SKM-1 (cell line): ENCODE data around the gene LPO.

Source experiments
- DNase-seq: peaks from one replicate; lab custom pipeline; 2025; ENCODE audit not compliant: unreplicated experiment; lab: John Stamatoyannopoulos, UW

LPO gene

GRCh38 chr17:58277107-58277801, 38.9 kb downstream of the LPO start:
- DNase-seq: peak; percentile 25

- DNase-seq: no peak
Observed at GRCh38 chr17:58277802-58278595, 39.6 kb downstream of the LPO start.

- DNase-seq: no peak
Observed at GRCh38 chr17:58278661-58279015, 40.3 kb downstream of the LPO start.

GRCh38 chr17:58279016-58279711, 40.8 kb downstream of the LPO start:
- peak; percentile 48 for DNase-seq

- DNase-seq: peak; percentile 36
Observed at GRCh38 chr17:58279736-58280479, 41.5 kb downstream of the LPO start.

- peak; percentile 48 for DNase-seq
Observed at GRCh38 chr17:58280480-58281217, 42.3 kb downstream of the LPO start, which contains the start of gene MPO. TSS of gene MPO (minus strand) at chr17:58280935. CDS start at chr17:58280758, 177 bp downstream.

GRCh38 chr17:58281511-58282011, 43.2 kb downstream of the LPO start:
- peak; percentile 93 for DNase-seq

- DNase-seq: no peak
Observed at GRCh38 chr17:58282442-58282841, 44.1 kb downstream of the LPO start.

- DNase-seq: no peak
Observed at GRCh38 chr17:58283674-58284612, 45.6 kb downstream of the LPO start.

GRCh38 chr17:58284613-58285421, 46.4 kb downstream of the LPO start:
- peak; percentile 90 for DNase-seq

- no peak for DNase-seq
Observed at GRCh38 chr17:58285422-58285810, 47.0 kb downstream of the LPO start.

- DNase-seq: no peak
Observed at GRCh38 chr17:58289869-58290268, 51.5 kb downstream of the LPO start.

GRCh38 chr17:58291246-58291645, 52.9 kb downstream of the LPO start:
- no peak for DNase-seq

- no peak for DNase-seq
Observed at GRCh38 chr17:58294034-58294433, 55.6 kb downstream of the LPO start.

- no peak for DNase-seq
Observed at GRCh38 chr17:58300336-58300735, 62.0 kb downstream of the LPO start.

- DNase-seq: no peak
Observed at GRCh38 chr17:58301504-58302150, 63.2 kb downstream of the LPO start.

GRCh38 chr17:58302171-58302918, 64.0 kb downstream of the LPO start:
- DNase-seq: no peak
